HCT116 (cell line): ENCODE measurements around the gene TBC1D21. TPM values are rescaled to one million over a fixed set of nuclear protein-coding genes. Genes with fewer than 3 reads are reported as not detected.

Experiments used
- ATAC-seq: fragments of 200-7000 bp; cut with Tn5 transposase; 2 replicates; pipeline ENCODE4 v1.9.1; 2020; ENCODE audit warnings: mild to moderate bottlenecking, moderate library complexity
- BruUV-seq: library from RNA; stranded (reverse); fragments of 400-500 nt; replicated peaks from 2 replicates; lab custom pipeline; 2021; lab: Mats Ljungman, UMichigan
- CTCF ChIA-PET: fragments of 300-600 bp; sonication (Branson Sonifier 250); formaldehyde crosslinking; loops from one replicate; lab custom pipeline; 2021; ENCODE audit warnings: antibody characterized with exemption; lab: Charles Lee
- POLR2A ChIA-PET: fragments of 300-600, 350-600 bp; sonication (Branson Sonifier 250); formaldehyde crosslinking; loops from one replicate; lab custom pipeline; 2021; ENCODE audit warnings: antibody characterized with exemption; lab: Charles Lee
- RAD21 ChIA-PET, 2 experiments: fragments of 300-600 bp; sonication (Branson Sonifier 250); formaldehyde crosslinking; loops; one replicate each; lab custom pipeline; 2023; ENCODE audit warnings: low total read pairs in 2 of 2; ENCODE audit not compliant: uncharacterized antibody in 2 of 2, unreplicated experiment in 2 of 2, low non-redundant PET in 1 of 2; lab: Charles Lee
- DNase-seq: peaks from one replicate; pipeline ENCODE4 v3.0.0-alpha.2; 2010; ENCODE audit warnings: low read depth, low spot score
- H2AFZ ChIP-seq: fragments of 200-600 bp; shearing (Covaris generic), sonication (generic); 2 replicates; pipeline ENCODE4 v1.6.1; 2017; ENCODE audit warnings: low read depth, mixed run types, mixed read lengths, antibody characterized with exemption, low read length; ENCODE audit not compliant: poor library complexity, severe bottlenecking
- H3K27ac ChIP-seq: 2 replicates; pipeline ENCODE4 v1.5.1; 2012; ENCODE audit warnings: low read depth, low read length
- H3K27me3 ChIP-seq: fragments of 200-600 bp; sonication (generic); 2 replicates; pipeline ENCODE4 v1.6.1; 2016; ENCODE audit warnings: mixed run types, low read length, mixed read lengths; ENCODE audit not compliant: insufficient read depth
- H3K36me3 ChIP-seq, 2 experiments: fragments of 200-500 bp in 1 of 2; fragments of 200-600 bp in 1 of 2; sonication (Bioruptor generic) in 1 of 2; sonication (generic) in 1 of 2; 2 replicates each; pipeline versions ENCODE4 v1.5.1 to v1.6.1; 2014 to 2016; ENCODE audit warnings: low read length in 2 of 2, inconsistent platforms in 1 of 2, mixed read lengths in 1 of 2, mixed run types in 1 of 2; ENCODE audit not compliant: insufficient read depth in 2 of 2, control insufficient read depth in 1 of 2
- H3K4me1 ChIP-seq, 2 experiments: fragments of 200-600 bp in 1 of 2; sonication (generic) in 1 of 2; 2 replicates each; pipeline versions ENCODE4 v1.5.1 to v1.6.1; 2012 to 2017; ENCODE audit warnings: low read length in 2 of 2, inconsistent platforms in 1 of 2, mild to moderate bottlenecking in 1 of 2, mixed read lengths in 1 of 2, mixed run types in 1 of 2, moderate library complexity in 1 of 2; ENCODE audit not compliant: insufficient read depth in 2 of 2, control insufficient read depth in 1 of 2
- H3K4me2 ChIP-seq: fragments of 200-600 bp; sonication (generic); 2 replicates; pipeline ENCODE4 v1.6.1; 2017; ENCODE audit warnings: mixed run types, low read length, mixed read lengths
- H3K4me3 ChIP-seq, 2 experiments: fragments of 200-600 bp in 1 of 2; sonication (generic) in 1 of 2; replicated peaks in 1 of 2; 2 replicates each; pipeline ENCODE4 v1.5.1; 2011 to 2016; ENCODE audit warnings: low read length in 2 of 2, control low read depth in 1 of 2, low read depth in 1 of 2, mild to moderate bottlenecking in 1 of 2, mixed read lengths in 1 of 2, mixed run types in 1 of 2
- H3K79me2 ChIP-seq: fragments of 200-600 bp; sonication (generic); 2 replicates; pipeline ENCODE4 v1.6.1; 2017; ENCODE audit warnings: mild to moderate bottlenecking, mixed run types, low read length, moderate library complexity, mixed read lengths; ENCODE audit not compliant: insufficient read depth
- H3K9ac ChIP-seq: fragments of 200-600 bp; sonication (generic); 2 replicates; pipeline ENCODE4 v1.6.1; 2016; ENCODE audit warnings: low read length, mixed read lengths
- H3K9me2 ChIP-seq: fragments of 200-600 bp; sonication (generic), shearing (Covaris generic); 2 replicates; pipeline ENCODE4 v1.6.1; 2017; ENCODE audit warnings: mixed run types, mild to moderate bottlenecking, moderate library complexity; ENCODE audit not compliant: insufficient read depth
- H3K9me3 ChIP-seq, 2 experiments: fragments of 200-500 bp in 1 of 2; fragments of 200-600 bp in 1 of 2; sonication (Bioruptor generic) in 1 of 2; sonication (generic) in 1 of 2; 2 replicates each; pipeline ENCODE4 v1.6.1; 2014 to 2017; ENCODE audit warnings: low read length in 2 of 2, mixed read lengths in 2 of 2, inconsistent platforms in 1 of 2, low read depth in 1 of 2, mild to moderate bottlenecking in 1 of 2, mixed run types in 1 of 2, moderate library complexity in 1 of 2; ENCODE audit not compliant: control insufficient read depth in 1 of 2, insufficient read depth in 1 of 2
- H4K20me1 ChIP-seq: fragments of 200-600 bp; sonication (generic), shearing (Covaris generic); 2 replicates; pipeline ENCODE4 v1.6.1; 2017; ENCODE audit warnings: mixed run types, mild to moderate bottlenecking, moderate library complexity; ENCODE audit not compliant: insufficient read depth
- CEBPB ChIP-seq: IDR thresholded peaks from 2 replicates; pipeline ENCODE4 v1.6.1; 2012; ENCODE audit warnings: low read depth
- EGR1 ChIP-seq: IDR thresholded peaks from 2 replicates; pipeline ENCODE4 v1.6.1; 2012; ENCODE audit warnings: low read depth
- ELF1 ChIP-seq: IDR thresholded peaks from 2 replicates; pipeline ENCODE4 v1.6.1; 2012; ENCODE audit warnings: low read depth, borderline replicate concordance
- EZH2 ChIP-seq: fragments of 200-600 bp; sonication (generic); IDR thresholded peaks from 2 replicates; pipeline ENCODE4 v1.6.1; 2017; ENCODE audit warnings: antibody characterized with exemption, mixed run types
- FOSL1 ChIP-seq: IDR thresholded peaks from 2 replicates; pipeline ENCODE4 v1.6.1; 2012; ENCODE audit warnings: low read depth
- JUND ChIP-seq: IDR thresholded peaks from 2 replicates; pipeline ENCODE4 v1.6.1; 2012
- POLR2AphosphoS5 ChIP-seq: IDR thresholded peaks from 2 replicates; pipeline ENCODE4 v1.6.1; 2011; ENCODE audit warnings: mild to moderate bottlenecking, low read depth, low read length, moderate library complexity
- SIN3A ChIP-seq: IDR thresholded peaks from 2 replicates; pipeline ENCODE4 v1.6.1; 2012; ENCODE audit warnings: low read depth
- SP1 ChIP-seq: IDR thresholded peaks from 2 replicates; pipeline ENCODE4 v1.6.1; 2012; ENCODE audit warnings: low read depth
- SRF ChIP-seq: IDR thresholded peaks from 2 replicates; pipeline ENCODE4 v1.6.1; 2012; ENCODE audit warnings: low read depth
- TCF7L2 ChIP-seq: IDR thresholded peaks from 2 replicates; pipeline ENCODE4 v1.7.0; 2011; ENCODE audit warnings: borderline replicate concordance, inconsistent platforms; ENCODE audit not compliant: insufficient read depth, insufficient read length; ENCODE audit errors: extremely low read depth
- ZFX ChIP-seq: fragments of 450-650 bp; IDR thresholded peaks from 2 replicates; pipeline ENCODE4 v1.6.1; 2017
- ZNF274 ChIP-seq: fragments of 200-500 bp; sonication (Bioruptor generic); IDR thresholded peaks from 2 replicates; pipeline ENCODE4 v1.6.1; 2014; ENCODE audit warnings: mild to moderate bottlenecking, low read depth, low read length, inconsistent platforms
- intact Hi-C: fragments of 100-400 bp; cut with micrococcal nuclease; formaldehyde crosslinking; loops from 2 replicates; pipeline ENCODE4 v1.10.0; 2022
- total RNA-seq: library from RNA; stranded (reverse); gene quantifications from one replicate; pipeline ENCODE4 v1.2.1, GENCODE V29; 2021; ENCODE audit not compliant: unreplicated experiment
- TF ChIP-seq, protein P1 (sequence below): IDR thresholded peaks from 2 replicates; pipeline ENCODE4 v1.6.1; 2012
- TF ChIP-seq, protein P2 (sequence below): IDR thresholded peaks from 2 replicates; pipeline ENCODE4 v1.6.1; 2011; ENCODE audit warnings: mild to moderate bottlenecking, low read length, moderate library complexity; ENCODE audit not compliant: insufficient replicate concordance; ENCODE audit errors: extremely low read depth
- TF ChIP-seq, protein P3 (sequence below): IDR thresholded peaks from 2 replicates; pipeline ENCODE4 v1.6.1; 2012; ENCODE audit warnings: low read depth
- TF ChIP-seq, protein P4 (sequence below), 3 experiments: fragments of 200-600 bp in 1 of 3; sonication (generic) in 1 of 3; IDR thresholded peaks in 2 of 3; conservative IDR thresholded peaks in 1 of 3; 2 replicates each; pipeline ENCODE4 v1.5.1; 2012 to 2017; ENCODE audit warnings: low read depth in 2 of 3, low read length in 2 of 3, antibody characterized with exemption in 1 of 3, borderline replicate concordance in 1 of 3, control low read depth in 1 of 3, mild to moderate bottlenecking in 1 of 3, mixed read lengths in 1 of 3, mixed run types in 1 of 3, moderate library complexity in 1 of 3; ENCODE audit not compliant: insufficient read depth in 1 of 3

The TBC1D21 gene
- total RNA-seq, 1 experiment from 2014 or later = not detected

DNA sequence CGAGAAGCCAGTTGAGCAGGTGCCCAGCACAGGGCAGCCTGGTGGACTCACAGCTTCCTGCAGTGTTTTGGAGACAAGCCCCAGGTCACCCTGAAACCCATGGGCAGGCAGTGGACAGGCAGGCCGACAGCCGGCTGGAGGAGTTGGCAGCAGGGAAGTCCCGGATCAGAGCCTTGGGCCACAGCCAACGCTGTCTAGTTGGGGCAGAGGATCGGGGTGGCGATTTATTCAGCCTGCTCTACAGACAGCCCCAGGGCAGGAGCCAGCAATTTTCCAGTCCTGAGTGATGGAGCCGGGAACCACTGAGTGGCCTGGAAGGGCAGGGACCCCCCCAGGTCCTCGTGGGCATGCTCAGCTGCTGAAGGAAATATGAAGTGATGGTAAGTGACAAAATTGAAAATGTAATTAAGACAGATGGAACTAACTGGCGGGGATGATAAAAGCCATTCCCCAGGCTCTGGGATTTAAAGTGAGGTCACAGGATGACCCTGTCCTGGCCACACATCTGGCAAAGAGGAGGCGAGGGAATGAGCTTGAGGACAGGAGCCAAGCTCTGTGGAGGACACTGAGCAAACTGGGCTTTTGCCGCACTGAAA is 34.4 kb upstream of the TBC1D21 start:
- Histone ChIP-seq H3K9me2 (no peaks in the 10 kb centered on the region), H3K4me1 (no peaks in the 10 kb centered on the region), H3K27me3 (peaks cover 84% of the 10 kb centered on the region), H2AFZ (no peak overlapping the region), H3K4me2 (no peak overlapping the region), H4K20me1 (no peaks in the 10 kb centered on the region), H3K36me3 (no peaks in the 10 kb centered on the region), H3K9ac (no peak overlapping the region), H3K27ac (no peak overlapping the region), H3K9me3 (no peaks in the 10 kb centered on the region), H3K4me3 (no peak overlapping the region), H3K79me2 (no peaks in the 10 kb centered on the region)
- POLR2A ChIA-PET = no interaction called here
- intact Hi-C loops = no loop called here
- DNase-seq (no peak), ATAC-seq (no peak)
- no TSS peak for BruUV-seq
- TF ChIP-seq, protein P1, sequence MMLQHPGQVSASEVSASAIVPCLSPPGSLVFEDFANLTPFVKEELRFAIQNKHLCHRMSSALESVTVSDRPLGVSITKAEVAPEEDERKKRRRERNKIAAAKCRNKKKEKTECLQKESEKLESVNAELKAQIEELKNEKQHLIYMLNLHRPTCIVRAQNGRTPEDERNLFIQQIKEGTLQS = no peak
- TF ChIP-seq JUND = no peak
- no peak for TF ChIP-seq EZH2
- TF ChIP-seq, protein P2, sequence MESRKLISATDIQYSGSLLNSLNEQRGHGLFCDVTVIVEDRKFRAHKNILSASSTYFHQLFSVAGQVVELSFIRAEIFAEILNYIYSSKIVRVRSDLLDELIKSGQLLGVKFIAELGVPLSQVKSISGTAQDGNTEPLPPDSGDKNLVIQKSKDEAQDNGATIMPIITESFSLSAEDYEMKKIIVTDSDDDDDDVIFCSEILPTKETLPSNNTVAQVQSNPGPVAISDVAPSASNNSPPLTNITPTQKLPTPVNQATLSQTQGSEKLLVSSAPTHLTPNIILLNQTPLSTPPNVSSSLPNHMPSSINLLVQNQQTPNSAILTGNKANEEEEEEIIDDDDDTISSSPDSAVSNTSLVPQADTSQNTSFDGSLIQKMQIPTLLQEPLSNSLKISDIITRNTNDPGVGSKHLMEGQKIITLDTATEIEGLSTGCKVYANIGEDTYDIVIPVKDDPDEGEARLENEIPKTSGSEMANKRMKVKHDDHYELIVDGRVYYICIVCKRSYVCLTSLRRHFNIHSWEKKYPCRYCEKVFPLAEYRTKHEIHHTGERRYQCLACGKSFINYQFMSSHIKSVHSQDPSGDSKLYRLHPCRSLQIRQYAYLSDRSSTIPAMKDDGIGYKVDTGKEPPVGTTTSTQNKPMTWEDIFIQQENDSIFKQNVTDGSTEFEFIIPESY = no peak
- no peak for TF ChIP-seq ZFX
- no peak for TF ChIP-seq SIN3A
- TF ChIP-seq EGR1 = no peak
- TF ChIP-seq SRF = no peak
- no peak for TF ChIP-seq ELF1
- no peak for TF ChIP-seq SP1
- TF ChIP-seq ZNF274 = no peak
- TF ChIP-seq POLR2AphosphoS5 = no peak
- TF ChIP-seq CEBPB = no peak
- TF ChIP-seq, protein P3, sequence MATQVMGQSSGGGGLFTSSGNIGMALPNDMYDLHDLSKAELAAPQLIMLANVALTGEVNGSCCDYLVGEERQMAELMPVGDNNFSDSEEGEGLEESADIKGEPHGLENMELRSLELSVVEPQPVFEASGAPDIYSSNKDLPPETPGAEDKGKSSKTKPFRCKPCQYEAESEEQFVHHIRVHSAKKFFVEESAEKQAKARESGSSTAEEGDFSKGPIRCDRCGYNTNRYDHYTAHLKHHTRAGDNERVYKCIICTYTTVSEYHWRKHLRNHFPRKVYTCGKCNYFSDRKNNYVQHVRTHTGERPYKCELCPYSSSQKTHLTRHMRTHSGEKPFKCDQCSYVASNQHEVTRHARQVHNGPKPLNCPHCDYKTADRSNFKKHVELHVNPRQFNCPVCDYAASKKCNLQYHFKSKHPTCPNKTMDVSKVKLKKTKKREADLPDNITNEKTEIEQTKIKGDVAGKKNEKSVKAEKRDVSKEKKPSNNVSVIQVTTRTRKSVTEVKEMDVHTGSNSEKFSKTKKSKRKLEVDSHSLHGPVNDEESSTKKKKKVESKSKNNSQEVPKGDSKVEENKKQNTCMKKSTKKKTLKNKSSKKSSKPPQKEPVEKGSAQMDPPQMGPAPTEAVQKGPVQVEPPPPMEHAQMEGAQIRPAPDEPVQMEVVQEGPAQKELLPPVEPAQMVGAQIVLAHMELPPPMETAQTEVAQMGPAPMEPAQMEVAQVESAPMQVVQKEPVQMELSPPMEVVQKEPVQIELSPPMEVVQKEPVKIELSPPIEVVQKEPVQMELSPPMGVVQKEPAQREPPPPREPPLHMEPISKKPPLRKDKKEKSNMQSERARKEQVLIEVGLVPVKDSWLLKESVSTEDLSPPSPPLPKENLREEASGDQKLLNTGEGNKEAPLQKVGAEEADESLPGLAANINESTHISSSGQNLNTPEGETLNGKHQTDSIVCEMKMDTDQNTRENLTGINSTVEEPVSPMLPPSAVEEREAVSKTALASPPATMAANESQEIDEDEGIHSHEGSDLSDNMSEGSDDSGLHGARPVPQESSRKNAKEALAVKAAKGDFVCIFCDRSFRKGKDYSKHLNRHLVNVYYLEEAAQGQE = no peak
- TF ChIP-seq, protein P4, sequence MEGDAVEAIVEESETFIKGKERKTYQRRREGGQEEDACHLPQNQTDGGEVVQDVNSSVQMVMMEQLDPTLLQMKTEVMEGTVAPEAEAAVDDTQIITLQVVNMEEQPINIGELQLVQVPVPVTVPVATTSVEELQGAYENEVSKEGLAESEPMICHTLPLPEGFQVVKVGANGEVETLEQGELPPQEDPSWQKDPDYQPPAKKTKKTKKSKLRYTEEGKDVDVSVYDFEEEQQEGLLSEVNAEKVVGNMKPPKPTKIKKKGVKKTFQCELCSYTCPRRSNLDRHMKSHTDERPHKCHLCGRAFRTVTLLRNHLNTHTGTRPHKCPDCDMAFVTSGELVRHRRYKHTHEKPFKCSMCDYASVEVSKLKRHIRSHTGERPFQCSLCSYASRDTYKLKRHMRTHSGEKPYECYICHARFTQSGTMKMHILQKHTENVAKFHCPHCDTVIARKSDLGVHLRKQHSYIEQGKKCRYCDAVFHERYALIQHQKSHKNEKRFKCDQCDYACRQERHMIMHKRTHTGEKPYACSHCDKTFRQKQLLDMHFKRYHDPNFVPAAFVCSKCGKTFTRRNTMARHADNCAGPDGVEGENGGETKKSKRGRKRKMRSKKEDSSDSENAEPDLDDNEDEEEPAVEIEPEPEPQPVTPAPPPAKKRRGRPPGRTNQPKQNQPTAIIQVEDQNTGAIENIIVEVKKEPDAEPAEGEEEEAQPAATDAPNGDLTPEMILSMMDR (IDR thresholded peaks at IDR 0.05 in 2 of 3, conservative IDR thresholded peaks at IDR 0.05 in 1 of 3; ENCODE audit: borderline replicate concordance in 1 of 3, insufficient read depth in 1 of 3, low read depth in 2 of 3, low read length in 2 of 3) = no peak
- TF ChIP-seq TCF7L2 = no peak
- no peak for TF ChIP-seq FOSL1
- RAD21 ChIA-PET = no interaction called here
- CTCF ChIA-PET = no interaction called here
